CD4-positive, alpha-beta memory T cell (primary cell): Measurements from ENCODE around the gene FAM186B. TPM values are rescaled to one million over a fixed set of nuclear protein-coding genes. Genes with fewer than 3 reads are reported as not detected.

Source experiments
- CTCF ChIA-PET: fragments of 350-600 bp; sonication (Branson Sonifier 250); formaldehyde crosslinking; loops from one replicate; lab custom pipeline; 2021; ENCODE audit warnings: inconsistent platforms; ENCODE audit not compliant: partially characterized antibody; lab: Charles Lee
- POLR2A ChIA-PET: fragments of 350-600 bp; sonication (Branson Sonifier 250); formaldehyde crosslinking; loops from one replicate; lab custom pipeline; 2021; ENCODE audit not compliant: partially characterized antibody; lab: Charles Lee
- DNase-seq, 5 donors: peaks; one replicate each; pipeline versions ENCODE4 v3.0.0 to v3.0.0-alpha.2; 2020 to 2022; ENCODE audit warnings: mixed read lengths in 1 of 5
- H3K27ac ChIP-seq: one replicate; pipeline ENCODE4 v1.7.0; 2013; ENCODE audit warnings: low read depth, low read length
- H3K27me3 ChIP-seq: 2 replicates; pipeline ENCODE4 v1.7.0; 2013; ENCODE audit warnings: mild to moderate bottlenecking, low read length, moderate library complexity; ENCODE audit not compliant: insufficient read depth
- H3K36me3 ChIP-seq: 2 replicates; pipeline ENCODE4 v1.7.0; 2013; ENCODE audit warnings: mild to moderate bottlenecking, low read length, moderate library complexity; ENCODE audit not compliant: insufficient read depth
- H3K4me1 ChIP-seq: 2 replicates; pipeline ENCODE4 v1.7.0; 2013; ENCODE audit warnings: mild to moderate bottlenecking, low read length, moderate library complexity; ENCODE audit not compliant: insufficient read depth
- H3K4me3 ChIP-seq, 2 donors: one replicate each; pipeline ENCODE4 v1.7.0; 2013; ENCODE audit warnings: low read length in 2 of 2, mild to moderate bottlenecking in 1 of 2
- H3K9me3 ChIP-seq, 2 donors: one replicate each; pipeline ENCODE4 v1.7.0; 2013; ENCODE audit warnings: low read length in 2 of 2, control low read depth in 1 of 2; ENCODE audit not compliant: control insufficient read depth in 1 of 2
- H3K27ac Mint-ChIP-seq, 7 donors: one replicate each; pipeline ENCODE4 v1.8.0; 2020 to 2021; ENCODE audit warnings: mixed read lengths in 7 of 7, mild to moderate bottlenecking in 6 of 7, inconsistent platforms in 3 of 7, moderate library complexity in 3 of 7
- H3K27me3 Mint-ChIP-seq, 2 donors: one replicate each; pipeline ENCODE4 v1.8.0; 2020 to 2021; ENCODE audit warnings: mixed read lengths in 2 of 2
- H3K36me3 Mint-ChIP-seq, 2 donors: one replicate each; pipeline ENCODE4 v1.8.0; 2020 to 2021; ENCODE audit warnings: mixed read lengths in 2 of 2, inconsistent platforms in 1 of 2, mild to moderate bottlenecking in 1 of 2
- H3K4me1 Mint-ChIP-seq, 4 donors: one replicate each; pipeline ENCODE4 v1.8.0; 2020 to 2021; ENCODE audit warnings: mixed read lengths in 4 of 4, mild to moderate bottlenecking in 1 of 4
- H3K4me3 Mint-ChIP-seq, 8 donors: one replicate each; pipeline ENCODE4 v1.8.0; 2020 to 2021; ENCODE audit warnings: mixed read lengths in 8 of 8, mild to moderate bottlenecking in 7 of 8, moderate library complexity in 6 of 8, inconsistent platforms in 3 of 8
- H3K9me3 Mint-ChIP-seq, 8 donors: one replicate each; pipeline ENCODE4 v1.8.0; 2020 to 2021; ENCODE audit warnings: mixed read lengths in 8 of 8, mild to moderate bottlenecking in 5 of 8, inconsistent platforms in 3 of 8, moderate library complexity in 1 of 8
- intact Hi-C: fragments of 100-400 bp; cut with micrococcal nuclease; formaldehyde crosslinking; loops from one replicate; pipeline ENCODE4 v1.15.1; 2023
- polyA plus RNA-seq, 2 donors: library from polyadenylated mRNA; unstranded; fragments of 300-500 nt; fragmentation: Illumina TruSeq; gene quantifications; one replicate each; pipeline ENCODE4 v1.2.3, GENCODE V29; 2021
- total RNA-seq, 2 experiments: library from RNA; stranded (reverse); gene quantifications; one replicate each; pipeline ENCODE4 v1.2.3, GENCODE V29; 2021

The FAM186B gene
- total and polyA plus RNA-seq, 4 experiments from 2014 or later = 0.12 to 0.22 (median 0.15) TPM; not detected in 1

- Mint-ChIP-seq H3K9me3 (no peaks in the 10 kb centered on the region), H3K27ac (peak overlapping the region in 6 of 7 donors; percentile 52 to 78 (median 68)), H3K4me3 (no peak overlapping the region), H3K4me1 (peaks cover 13 to 44% (median 24%) of the 10 kb centered on the region in 4 donors), H3K27me3 (no peaks in the 10 kb centered on the region), H3K36me3 (peaks cover 31 to 71% of the 10 kb centered on the region in 2 donors)
- intact Hi-C loops = no loop called here
- ChIA-PET CTCF (interaction anchor here (0.9 to 20.0 kb wide), 10 partner anchors 10 to 463 kb away, joined by 3 to 543 read pairs (median 5); partner anchors contain the start of genes COX14, FMNL3 and TMBIM6), POLR2A (interaction anchor here (1.0 to 7.8 kb wide), 9 partner anchors 14 to 194 kb away, joined by 3 to 98 read pairs (median 3); partner anchors contain the start of genes BCDIN3D, FMNL3 and PRPF40B)
- Histone ChIP-seq H3K9me3 (no peaks in the 10 kb centered on the region), H3K36me3 (peaks cover 52% of the 10 kb centered on the region), H3K27me3 (no peaks in the 10 kb centered on the region), H3K4me1 (peaks cover 18% of the 10 kb centered on the region), H3K4me3 (no peak overlapping the region), H3K27ac (no peak overlapping the region)
- no peak for DNase-seq
These were observed 43.2 kb upstream of the FAM186B start for GRCh38 chr12:49648712-49649003.

GRCh38 chr12:49647827-49648711 is 42.6 kb upstream of the FAM186B start:
- DNase-seq = no peak
- H3K4me3 Mint-ChIP-seq = no peak overlapping the region
- POLR2A ChIA-PET = interaction anchor here (1.0 to 7.8 kb wide), 9 partner anchors 14 to 195 kb away, joined by 3 to 98 read pairs (median 3); partner anchors contain the start of genes BCDIN3D, FMNL3 and PRPF40B
- no peaks in the 10 kb centered on the region for H3K9me3 Mint-ChIP-seq
- peak overlapping the region in 6 of 7 donors; percentile 39 to 77 (median 71) for H3K27ac Mint-ChIP-seq
- H3K4me1 Mint-ChIP-seq = peaks cover 13 to 42% (median 24%) of the 10 kb centered on the region in 4 donors
- H3K36me3 Mint-ChIP-seq = peaks cover 30 to 68% of the 10 kb centered on the region in 2 donors
- H3K27me3 Mint-ChIP-seq = no peaks in the 10 kb centered on the region
- Histone ChIP-seq H3K27ac (no peak overlapping the region), H3K4me1 (peaks cover 18% of the 10 kb centered on the region), H3K36me3 (peaks cover 46% of the 10 kb centered on the region), H3K4me3 (no peak overlapping the region), H3K9me3 (no peaks in the 10 kb centered on the region), H3K27me3 (no peaks in the 10 kb centered on the region)
- intact Hi-C loops = no loop called here
- CTCF ChIA-PET = interaction anchor here (0.9 to 20.0 kb wide), 12 partner anchors 11 to 463 kb away, joined by 3 to 543 read pairs (median 4); partner anchors contain the start of genes COX14, FMNL3 and TMBIM6

GRCh38 chr12:49646871-49647654 is 41.6 kb upstream of the FAM186B start:
- Mint-ChIP-seq H3K4me3 (no peak overlapping the region), H3K27ac (peak overlapping the region in 4 of 7 donors; percentile 41 to 77 (median 70)), H3K4me1 (peaks cover 13 to 42% (median 24%) of the 10 kb centered on the region in 4 donors), H3K27me3 (no peaks in the 10 kb centered on the region), H3K9me3 (no peaks in the 10 kb centered on the region), H3K36me3 (peaks cover 23 to 64% of the 10 kb centered on the region in 2 donors)
- ChIA-PET POLR2A (interaction anchor here (1.3 to 7.8 kb wide), 6 partner anchors 15 to 131 kb away, joined by 3 to 98 read pairs (median 5); partner anchors contain the start of genes FMNL3 and PRPF40B), CTCF (interaction anchor here (1.9 to 20.0 kb wide), 7 partner anchors 10 to 63 kb away, joined by 4 to 543 read pairs (median 20); partner anchors contain the start of gene FMNL3)
- intact Hi-C loops = no loop called here
- Histone ChIP-seq H3K4me3 (no peak overlapping the region), H3K4me1 (peaks cover 18% of the 10 kb centered on the region), H3K9me3 (no peaks in the 10 kb centered on the region), H3K27me3 (no peaks in the 10 kb centered on the region), H3K27ac (no peak overlapping the region), H3K36me3 (peaks cover 46% of the 10 kb centered on the region)
- DNase-seq = no peak

GRCh38 chr12:49646331-49646830 is 40.9 kb upstream of the FAM186B start:
- Mint-ChIP-seq H3K36me3 (peaks cover 23 to 61% of the 10 kb centered on the region in 2 donors), H3K4me1 (peaks cover 13 to 42% (median 24%) of the 10 kb centered on the region in 4 donors), H3K9me3 (no peaks in the 10 kb centered on the region), H3K27ac (peak overlapping the region in 3 of 7 donors; percentile 28 to 82 (median 47)), H3K27me3 (no peaks in the 10 kb centered on the region), H3K4me3 (no peak overlapping the region)
- intact Hi-C loops = no loop called here
- no peak for DNase-seq
- POLR2A ChIA-PET = interaction anchor here (3.0 to 7.8 kb wide), 2 partner anchors 16 to 60 kb away, joined by 15 to 98 read pairs; partner anchors contain the start of gene FMNL3
- no peak overlapping the region for H3K4me3 ChIP-seq
- H3K4me1 ChIP-seq = peaks cover 18% of the 10 kb centered on the region
- H3K36me3 ChIP-seq = peaks cover 46% of the 10 kb centered on the region
- CTCF ChIA-PET = interaction anchor here (1.9 to 20.0 kb wide), 5 partner anchors 9 to 63 kb away, joined by 4 to 543 read pairs (median 55); partner anchors contain the start of gene FMNL3
- H3K9me3 ChIP-seq = no peaks in the 10 kb centered on the region
- no peaks in the 10 kb centered on the region for H3K27me3 ChIP-seq
- H3K27ac ChIP-seq = no peak overlapping the region

GRCh38 chr12:49645146-49646039 is 40.0 kb upstream of the FAM186B start:
- Mint-ChIP-seq H3K4me1 (peaks cover 13 to 42% (median 24%) of the 10 kb centered on the region in 4 donors), H3K27me3 (no peaks in the 10 kb centered on the region), H3K9me3 (no peaks in the 10 kb centered on the region), H3K4me3 (peak overlapping the region in 1 of 8 donors; percentile 36), H3K27ac (peak overlapping the region; percentile 74 to 92 (median 82)), H3K36me3 (peaks cover 22 to 54% of the 10 kb centered on the region in 2 donors)
- Histone ChIP-seq H3K27ac (peak overlapping the region; percentile 42), H3K9me3 (no peaks in the 10 kb centered on the region), H3K36me3 (peaks cover 37% of the 10 kb centered on the region), H3K27me3 (no peaks in the 10 kb centered on the region), H3K4me3 (no peak overlapping the region), H3K4me1 (peaks cover 18% of the 10 kb centered on the region)
- intact Hi-C loops = loop anchor here (2.0 kb wide), 3 partner anchors 17 to 193 kb away; no protein-coding TSS in a partner anchor
- CTCF ChIA-PET = interaction anchor here (0.6 to 20.0 kb wide), 22 partner anchors 9 to 536 kb away, joined by 3 to 543 read pairs (median 5); partner anchors contain the start of genes BCDIN3D, FMNL3, PRPF40B and TMBIM6
- POLR2A ChIA-PET = interaction anchor here (0.6 to 7.8 kb wide), 9 partner anchors 8 to 492 kb away, joined by 3 to 98 read pairs (median 7); partner anchors contain the start of genes FMNL3, PRPF40B and TMBIM6
- DNase-seq = no peak
